ENCODE data around the gene PIGQ. TPM values are rescaled to one million over a fixed set of nuclear protein-coding genes. Genes with fewer than 3 reads are reported as not detected.

The PIGQ gene
- polyA plus RNA-seq, 2 donors, result 22.8 to 40.1 TPM

DNA sequence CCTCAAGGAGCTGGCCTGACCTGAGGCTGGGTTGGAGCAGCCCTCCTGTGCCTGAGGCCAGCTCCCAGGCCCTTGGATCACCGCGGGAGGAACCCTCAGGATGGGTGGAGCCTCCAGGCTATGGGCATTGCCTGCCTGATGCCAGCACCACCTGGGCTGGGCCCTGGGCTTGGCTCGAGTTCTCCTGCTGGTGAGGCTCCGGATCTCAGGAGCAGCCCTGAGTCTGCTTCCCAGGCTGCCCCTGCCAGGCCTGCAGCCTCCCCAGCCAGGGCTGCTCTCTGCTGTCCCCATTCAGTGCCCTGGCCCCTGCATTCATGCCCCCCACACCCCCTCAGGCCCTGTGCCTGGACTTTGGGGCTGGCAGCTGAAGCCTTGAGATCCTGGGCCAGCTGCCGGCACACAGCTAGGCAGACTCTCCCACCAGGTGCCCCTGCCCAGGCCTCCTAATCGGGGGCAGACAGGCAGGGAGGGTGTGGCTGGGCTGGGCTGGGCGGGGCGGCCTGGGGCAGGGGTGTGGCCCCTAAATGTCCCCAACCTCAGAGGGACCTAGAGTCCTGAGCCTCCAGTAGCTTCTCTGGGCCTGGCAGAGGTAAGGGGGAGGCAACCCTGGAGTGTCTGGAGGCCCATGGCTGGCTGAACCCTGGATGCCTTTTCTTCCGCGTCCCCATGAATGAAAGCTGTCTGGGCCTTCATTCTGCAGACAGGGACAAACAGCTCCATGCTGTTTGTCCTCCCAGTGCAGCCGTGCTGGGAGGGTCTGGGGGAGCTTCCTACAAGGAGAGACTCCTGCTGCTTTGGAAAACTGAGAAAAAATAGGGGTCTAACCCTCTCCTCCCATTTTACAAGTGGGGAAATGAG lies 1.1 kb upstream of the PIGQ start:
- peak overlapping the region in 1 of 2 donors; percentile 8 for H3K27ac ChIP-seq (ENCODE audit: low read depth in 2 of 2, low read length in 1 of 2)
- 54 to 57% methylated on average over 11 of the region's 11 CpGs for WGBS, 2 donors
- peaks cover 0 to 2% of the 10 kb centered on the region in 2 donors for H3K9me3 ChIP-seq (ENCODE audit: control insufficient read depth in 2 of 2, insufficient read depth in 1 of 2, low read depth in 1 of 2, low read length in 1 of 2)
- peaks cover 8 to 35% of the 10 kb centered on the region in 2 donors for H3K4me1 ChIP-seq (ENCODE audit: control insufficient read depth in 2 of 2, insufficient read depth in 2 of 2, low read length in 1 of 2)
- H3K4me3 ChIP-seq (ENCODE audit: low read depth in 1 of 2, low read length in 2 of 2), result no peak overlapping the region
- H3K27me3 ChIP-seq (ENCODE audit: control insufficient read depth in 1 of 2, insufficient read depth in 2 of 2, low read length in 2 of 2), result no peaks in the 10 kb centered on the region
- peaks cover 0 to 3% of the 10 kb centered on the region in 2 donors for H3K36me3 ChIP-seq (ENCODE audit: control insufficient read depth in 2 of 2, insufficient read depth in 2 of 2, low read length in 1 of 2)

DNA sequence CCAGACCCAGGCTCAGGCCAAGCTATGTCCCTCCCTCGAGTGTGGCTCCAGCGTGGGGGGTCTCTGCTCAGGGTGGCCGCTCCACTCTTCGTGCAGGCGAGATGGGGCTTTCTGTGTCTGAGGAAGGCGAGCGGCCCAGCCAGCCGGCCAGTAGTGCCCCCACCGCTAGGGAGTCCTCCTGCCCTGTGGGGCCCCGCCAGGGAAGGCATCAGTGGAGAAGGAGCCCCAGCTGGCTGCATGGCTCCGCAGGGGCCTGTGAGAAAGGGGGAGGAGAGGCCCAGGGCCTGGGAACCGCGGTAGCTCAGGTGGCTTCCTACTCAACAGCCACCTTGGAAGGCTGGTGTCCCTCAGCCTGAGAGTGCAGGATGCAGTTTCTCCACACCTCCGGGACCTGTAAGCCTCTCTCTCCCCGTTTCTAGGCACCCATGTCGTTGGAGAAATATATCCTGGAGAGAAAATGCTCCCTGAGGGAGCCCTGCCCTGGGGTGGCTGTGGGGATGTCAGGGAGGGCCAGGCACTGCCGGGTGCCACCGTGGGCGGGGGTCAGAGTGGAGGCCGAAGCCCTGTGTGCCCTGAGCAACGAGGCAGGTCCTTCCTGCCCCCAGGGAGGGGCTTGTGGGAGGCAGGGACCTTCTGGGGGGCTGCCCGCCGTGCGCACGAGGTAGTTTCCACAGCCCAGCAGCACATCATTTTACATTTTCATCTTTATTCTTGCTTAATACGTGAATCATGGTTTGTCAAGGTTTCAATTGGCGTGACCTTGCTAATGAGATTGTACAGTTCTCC lies 3.3 kb downstream of the PIGQ start:
- Histone ChIP-seq H3K27me3 (ENCODE audit: control insufficient read depth in 1 of 2, insufficient read depth in 2 of 2, low read length in 2 of 2) (no peaks in the 10 kb centered on the region), H3K9me3 (ENCODE audit: control insufficient read depth in 2 of 2, insufficient read depth in 1 of 2, low read depth in 1 of 2, low read length in 1 of 2) (no peaks in the 10 kb centered on the region), H3K4me3 (ENCODE audit: low read depth in 1 of 2, low read length in 2 of 2) (no peak overlapping the region), H3K27ac (ENCODE audit: low read depth in 2 of 2, low read length in 1 of 2) (no peak overlapping the region), H3K4me1 (ENCODE audit: control insufficient read depth in 2 of 2, insufficient read depth in 2 of 2, low read length in 1 of 2) (peaks cover 5 to 16% of the 10 kb centered on the region in 2 donors), H3K36me3 (ENCODE audit: control insufficient read depth in 2 of 2, insufficient read depth in 2 of 2, low read length in 1 of 2) (peaks cover 0 to 25% of the 10 kb centered on the region in 2 donors)
- WGBS, 2 donors, result 82 to 88% methylated on average over 25 to 27 of the region's 27 CpGs

DNA sequence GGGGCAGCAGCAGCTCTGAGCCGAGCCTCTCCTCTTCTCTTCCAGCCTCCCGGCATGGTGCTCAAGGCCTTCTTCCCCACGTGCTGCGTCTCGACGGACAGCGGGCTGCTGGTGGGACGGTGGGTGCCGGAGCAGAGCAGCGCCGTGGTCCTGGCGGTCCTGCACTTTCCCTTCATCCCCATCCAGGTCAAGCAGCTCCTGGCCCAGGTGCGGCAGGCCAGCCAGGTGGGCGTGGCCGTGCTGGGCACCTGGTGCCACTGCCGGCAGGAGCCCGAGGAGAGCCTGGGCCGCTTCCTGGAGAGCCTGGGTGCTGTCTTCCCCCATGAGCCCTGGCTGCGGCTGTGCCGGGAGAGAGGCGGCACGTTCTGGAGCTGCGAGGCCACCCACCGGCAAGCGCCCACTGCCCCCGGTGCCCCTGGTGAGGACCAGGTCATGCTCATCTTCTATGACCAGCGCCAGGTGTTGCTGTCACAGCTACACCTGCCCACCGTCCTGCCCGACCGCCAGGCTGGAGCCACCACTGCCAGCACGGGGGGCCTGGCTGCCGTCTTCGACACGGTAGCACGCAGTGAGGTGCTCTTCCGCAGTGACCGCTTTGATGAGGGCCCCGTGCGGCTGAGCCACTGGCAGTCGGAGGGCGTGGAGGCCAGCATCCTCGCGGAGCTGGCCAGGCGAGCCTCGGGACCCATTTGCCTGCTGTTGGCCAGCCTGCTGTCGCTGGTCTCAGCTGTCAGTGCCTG lies 4.4 kb downstream of the PIGQ start:
- Histone ChIP-seq H3K27ac (ENCODE audit: low read depth in 2 of 2, low read length in 1 of 2) (no peak overlapping the region), H3K9me3 (ENCODE audit: control insufficient read depth in 2 of 2, insufficient read depth in 1 of 2, low read depth in 1 of 2, low read length in 1 of 2) (no peaks in the 10 kb centered on the region), H3K4me1 (ENCODE audit: control insufficient read depth in 2 of 2, insufficient read depth in 2 of 2, low read length in 1 of 2) (peaks cover 0 to 10% of the 10 kb centered on the region in 2 donors), H3K4me3 (ENCODE audit: low read depth in 1 of 2, low read length in 2 of 2) (no peak overlapping the region), H3K27me3 (ENCODE audit: control insufficient read depth in 1 of 2, insufficient read depth in 2 of 2, low read length in 2 of 2) (no peaks in the 10 kb centered on the region), H3K36me3 (ENCODE audit: control insufficient read depth in 2 of 2, insufficient read depth in 2 of 2, low read length in 1 of 2) (peaks cover 0 to 25% of the 10 kb centered on the region in 2 donors)
- 94 to 95% methylated on average over 42 to 46 of the region's 46 CpGs for WGBS, 2 donors

GRCh38 chr16:575354-576196 lies 5.8 kb downstream of the PIGQ start:
- H3K36me3 ChIP-seq (ENCODE audit: control insufficient read depth in 2 of 2, insufficient read depth in 2 of 2, low read length in 1 of 2), result peaks cover 0 to 25% of the 10 kb centered on the region in 2 donors
- whole genome bisulfite sequencing, 2 donors, result 87 to 91% methylated on average over 36 of the region's 36 CpGs
- H3K4me3 ChIP-seq (ENCODE audit: low read depth in 1 of 2, low read length in 2 of 2), result no peak overlapping the region
- peaks cover 0 to 8% of the 10 kb centered on the region in 2 donors for H3K4me1 ChIP-seq (ENCODE audit: control insufficient read depth in 2 of 2, insufficient read depth in 2 of 2, low read length in 1 of 2)
- no peaks in the 10 kb centered on the region for H3K27me3 ChIP-seq (ENCODE audit: control insufficient read depth in 1 of 2, insufficient read depth in 2 of 2, low read length in 2 of 2)
- no peaks in the 10 kb centered on the region for H3K9me3 ChIP-seq (ENCODE audit: control insufficient read depth in 2 of 2, insufficient read depth in 1 of 2, low read depth in 1 of 2, low read length in 1 of 2)
- H3K27ac ChIP-seq (ENCODE audit: low read depth in 2 of 2, low read length in 1 of 2), result no peak overlapping the region

GRCh38 chr16:576197-576822 lies 6.5 kb downstream of the PIGQ start:
- WGBS, 2 donors, result 78 to 82% methylated on average over 20 to 21 of the region's 21 CpGs
- H3K9me3 ChIP-seq (ENCODE audit: control insufficient read depth in 2 of 2, insufficient read depth in 1 of 2, low read depth in 1 of 2, low read length in 1 of 2), result no peaks in the 10 kb centered on the region
- H3K36me3 ChIP-seq (ENCODE audit: control insufficient read depth in 2 of 2, insufficient read depth in 2 of 2, low read length in 1 of 2), result peaks cover 0 to 25% of the 10 kb centered on the region in 2 donors
- no peak overlapping the region for H3K27ac ChIP-seq (ENCODE audit: low read depth in 2 of 2, low read length in 1 of 2)
- no peaks in the 10 kb centered on the region for H3K27me3 ChIP-seq (ENCODE audit: control insufficient read depth in 1 of 2, insufficient read depth in 2 of 2, low read length in 2 of 2)
- H3K4me3 ChIP-seq (ENCODE audit: low read depth in 1 of 2, low read length in 2 of 2), result no peak overlapping the region
- H3K4me1 ChIP-seq (ENCODE audit: control insufficient read depth in 2 of 2, insufficient read depth in 2 of 2, low read length in 1 of 2), result peaks cover 0 to 3% of the 10 kb centered on the region in 2 donors

- Histone ChIP-seq H3K4me3 (ENCODE audit: low read depth in 1 of 2, low read length in 2 of 2) (no peak overlapping the region), H3K36me3 (ENCODE audit: control insufficient read depth in 2 of 2, insufficient read depth in 2 of 2, low read length in 1 of 2) (peaks cover 0 to 25% of the 10 kb centered on the region in 2 donors), H3K27me3 (ENCODE audit: control insufficient read depth in 1 of 2, insufficient read depth in 2 of 2, low read length in 2 of 2) (no peaks in the 10 kb centered on the region), H3K27ac (ENCODE audit: low read depth in 2 of 2, low read length in 1 of 2) (no peak overlapping the region), H3K9me3 (ENCODE audit: control insufficient read depth in 2 of 2, insufficient read depth in 1 of 2, low read depth in 1 of 2, low read length in 1 of 2) (no peaks in the 10 kb centered on the region), H3K4me1 (ENCODE audit: control insufficient read depth in 2 of 2, insufficient read depth in 2 of 2, low read length in 1 of 2) (peaks cover 0 to 3% of the 10 kb centered on the region in 2 donors)
- 60 to 69% methylated on average over 8 of the region's 8 CpGs for WGBS, 2 donors
Measured at GRCh38 chr16:576823-577201, 7.0 kb downstream of the PIGQ start.

DNA sequence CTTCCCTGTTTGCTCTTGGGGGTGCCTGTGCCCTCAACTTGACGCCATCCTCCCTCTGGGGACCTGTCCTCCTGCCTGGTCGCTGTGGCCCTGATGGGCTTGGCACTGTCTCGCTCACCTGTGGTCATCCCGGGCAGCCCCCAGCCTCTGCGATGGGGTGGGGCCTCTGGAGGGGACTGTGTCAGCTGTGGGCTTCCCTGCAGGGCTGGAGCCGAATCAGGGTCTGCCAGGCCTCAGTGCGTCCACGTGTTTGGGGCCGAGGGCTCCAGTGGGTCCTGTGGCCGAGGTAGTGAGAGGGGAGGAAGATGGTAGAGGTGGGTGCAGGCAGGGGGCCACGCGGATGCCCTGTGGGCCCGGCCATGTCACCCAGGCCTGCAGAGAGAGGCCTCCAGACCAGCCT lies 8.0 kb downstream of the PIGQ start:
- Histone ChIP-seq H3K27ac (ENCODE audit: low read depth in 2 of 2, low read length in 1 of 2) (no peak overlapping the region), H3K36me3 (ENCODE audit: control insufficient read depth in 2 of 2, insufficient read depth in 2 of 2, low read length in 1 of 2) (peaks cover 0 to 22% of the 10 kb centered on the region in 2 donors), H3K4me3 (ENCODE audit: low read depth in 1 of 2, low read length in 2 of 2) (no peak overlapping the region), H3K4me1 (ENCODE audit: control insufficient read depth in 2 of 2, insufficient read depth in 2 of 2, low read length in 1 of 2) (peaks cover 0 to 3% of the 10 kb centered on the region in 2 donors), H3K9me3 (ENCODE audit: control insufficient read depth in 2 of 2, insufficient read depth in 1 of 2, low read depth in 1 of 2, low read length in 1 of 2) (no peaks in the 10 kb centered on the region), H3K27me3 (ENCODE audit: control insufficient read depth in 1 of 2, insufficient read depth in 2 of 2, low read length in 2 of 2) (no peaks in the 10 kb centered on the region)
- WGBS, 2 donors, result 91 to 95% methylated on average over 13 of the region's 13 CpGs

GRCh38 chr16:578232-578869 lies 8.6 kb downstream of the PIGQ start:
- Histone ChIP-seq H3K4me1 (ENCODE audit: control insufficient read depth in 2 of 2, insufficient read depth in 2 of 2, low read length in 1 of 2) (peaks cover 0 to 3% of the 10 kb centered on the region in 2 donors), H3K27me3 (ENCODE audit: control insufficient read depth in 1 of 2, insufficient read depth in 2 of 2, low read length in 2 of 2) (no peaks in the 10 kb centered on the region), H3K9me3 (ENCODE audit: control insufficient read depth in 2 of 2, insufficient read depth in 1 of 2, low read depth in 1 of 2, low read length in 1 of 2) (no peaks in the 10 kb centered on the region), H3K27ac (ENCODE audit: low read depth in 2 of 2, low read length in 1 of 2) (no peak overlapping the region), H3K4me3 (ENCODE audit: low read depth in 1 of 2, low read length in 2 of 2) (no peak overlapping the region), H3K36me3 (ENCODE audit: control insufficient read depth in 2 of 2, insufficient read depth in 2 of 2, low read length in 1 of 2) (peaks cover 0 to 22% of the 10 kb centered on the region in 2 donors)
- 86 to 87% methylated on average over 24 of the region's 24 CpGs for WGBS, 2 donors
